CD14-positive monocyte (primary cell): Measurements from ENCODE around the gene MYLK2. TPM values are rescaled to one million over a fixed set of nuclear protein-coding genes. Genes with fewer than 3 reads are reported as not detected.
A peak's percentile ranks its signal among the peaks of the same experiment; 100 is the strongest.

Experiments
- DNase-seq, 3 donors: peaks; one replicate each; pipeline ENCODE4 v3.0.0-alpha.2; 2011 to 2022
- H2AFZ ChIP-seq: 2 replicates; pipeline ENCODE4 v1.6.0; 2012; ENCODE audit warnings: mild to moderate bottlenecking, low read depth, low read length, inconsistent platforms; ENCODE audit not compliant: insufficient read depth, poor library complexity, severe bottlenecking
- H3K27ac ChIP-seq, 2 donors: 1 replicate in 1 of 2; 2 replicates in 1 of 2; pipeline ENCODE4 v1.5.1; 2012 to 2013; ENCODE audit warnings: low read length in 2 of 2, control low read depth in 1 of 2, inconsistent platforms in 1 of 2, low read depth in 1 of 2, mild to moderate bottlenecking in 1 of 2
- H3K27me3 ChIP-seq, 2 donors: one replicate each; pipeline versions ENCODE4 v1.6.0 to v1.6.1; 2011 to 2013; ENCODE audit warnings: low read length in 2 of 2; ENCODE audit not compliant: control insufficient read depth in 2 of 2, insufficient read depth in 2 of 2
- H3K36me3 ChIP-seq, 2 donors: replicated peaks in 1 of 2; 1 replicate in 1 of 2; 2 replicates in 1 of 2; pipeline versions ENCODE4 v1.5.1 to v1.6.1; 2012 to 2013; ENCODE audit warnings: low read length in 2 of 2, control low read depth in 1 of 2, inconsistent platforms in 1 of 2, mild to moderate bottlenecking in 1 of 2; ENCODE audit not compliant: insufficient read depth in 2 of 2, control insufficient read depth in 1 of 2
- H3K4me1 ChIP-seq, 2 donors: 1 replicate in 1 of 2; 2 replicates in 1 of 2; pipeline versions ENCODE4 v1.5.1 to v1.6.1; 2012 to 2013; ENCODE audit warnings: low read length in 2 of 2, control low read depth in 1 of 2, inconsistent platforms in 1 of 2, mild to moderate bottlenecking in 1 of 2, moderate library complexity in 1 of 2; ENCODE audit not compliant: insufficient read depth in 2 of 2, control insufficient read depth in 1 of 2
- H3K4me2 ChIP-seq: replicated peaks from 2 replicates; pipeline ENCODE3; 2012; ENCODE audit warnings: low read length, moderate library complexity, mild to moderate bottlenecking; ENCODE audit not compliant: poor library complexity, severe bottlenecking; ENCODE audit errors: extremely low read depth
- H3K4me3 ChIP-seq, 3 experiments: fragments of 200-600 bp in 1 of 3; sonication (generic) in 1 of 3; replicated peaks in 1 of 3; 1 replicate in 2 of 3; 2 replicates in 1 of 3; pipeline ENCODE4 v1.5.1; 2011 to 2013; ENCODE audit warnings: low read length in 3 of 3, mild to moderate bottlenecking in 3 of 3, control low read depth in 2 of 3, low read depth in 2 of 3, inconsistent platforms in 1 of 3, moderate library complexity in 1 of 3
- H3K79me2 ChIP-seq: 2 replicates; pipeline ENCODE4 v1.6.0; 2012; ENCODE audit warnings: mild to moderate bottlenecking, control low read depth, inconsistent platforms, low read length, moderate library complexity; ENCODE audit not compliant: insufficient read depth
- H3K9ac ChIP-seq: 2 replicates; pipeline ENCODE4 v1.6.0; 2017; ENCODE audit warnings: low read length, mild to moderate bottlenecking; ENCODE audit not compliant: insufficient read depth, poor library complexity, severe bottlenecking
- H3K9me3 ChIP-seq, 2 donors: replicated peaks in 1 of 2; 1 replicate in 1 of 2; 2 replicates in 1 of 2; pipeline versions ENCODE4 v1.5.1 to v1.6.1; 2012 to 2013; ENCODE audit warnings: low read length in 2 of 2, control low read depth in 1 of 2; ENCODE audit not compliant: control insufficient read depth in 1 of 2, insufficient read depth in 1 of 2
- H4K20me1 ChIP-seq: 2 replicates; pipeline ENCODE4 v1.6.0; 2012; ENCODE audit warnings: mild to moderate bottlenecking, low read length, control low read depth, moderate library complexity; ENCODE audit not compliant: insufficient read depth
- H3K27ac Mint-ChIP-seq, 7 donors: one replicate each; pipeline ENCODE4 v1.8.0; 2020; ENCODE audit warnings: mild to moderate bottlenecking in 7 of 7, mixed read lengths in 7 of 7, moderate library complexity in 6 of 7, inconsistent platforms in 2 of 7
- H3K27me3 Mint-ChIP-seq, 3 donors: one replicate each; pipeline ENCODE4 v1.8.0; 2021 to 2022; ENCODE audit warnings: low read depth in 3 of 3, mild to moderate bottlenecking in 3 of 3, mixed read lengths in 3 of 3, moderate library complexity in 3 of 3, inconsistent platforms in 1 of 3
- H3K36me3 Mint-ChIP-seq, 2 donors: one replicate each; pipeline ENCODE4 v1.8.0; 2020; ENCODE audit warnings: mixed read lengths in 2 of 2, inconsistent platforms in 1 of 2, mild to moderate bottlenecking in 1 of 2
- H3K4me1 Mint-ChIP-seq: one replicate; pipeline ENCODE4 v1.8.0; 2020; ENCODE audit warnings: mild to moderate bottlenecking, mixed read lengths
- H3K4me3 Mint-ChIP-seq, 2 donors: one replicate each; pipeline ENCODE4 v1.8.0; 2020; ENCODE audit warnings: mild to moderate bottlenecking in 2 of 2, mixed read lengths in 2 of 2, moderate library complexity in 1 of 2
- H3K9me3 Mint-ChIP-seq, 7 donors: one replicate each; pipeline ENCODE4 v1.8.0; 2020 to 2022; ENCODE audit warnings: mixed read lengths in 7 of 7, mild to moderate bottlenecking in 6 of 7, moderate library complexity in 6 of 7, inconsistent platforms in 2 of 7
- WGBS: methylation state at CpG from one replicate; pipeline ENCODE4 v1.1.5; 2013; ENCODE audit warnings: missing lambda C conversion rate; ENCODE audit not compliant: insufficient coverage; 5-methylcytosine and 5-hydroxymethylcytosine counted together
- intact Hi-C, 2 donors: fragments of 100-400 bp; cut with micrococcal nuclease; formaldehyde crosslinking; loops; one replicate each; pipeline versions ENCODE4 v1.15.0 to v1.15.1; 2023
- polyA plus RNA-seq, 3 donors: library from polyadenylated mRNA; depleted of rRNA in 1 of 3; unstranded in 2 of 3; stranded (reverse) in 1 of 3; fragments of 300-500 nt in 2 of 3; fragments of >200 nt in 1 of 3; fragmentation: Illumina TruSeq in 2 of 3; gene quantifications; 1 replicate in 2 of 3; 2 replicates in 1 of 3; pipeline ENCODE4 v1.2.3, GENCODE V29; 2012 to 2021
- TF ChIP-seq, protein P1 (sequence below): fragments of 200-600 bp; IDR thresholded peaks from one replicate; pipeline ENCODE4 v1.8.0; 2022; ENCODE audit warnings: antibody characterized with exemption, mild to moderate bottlenecking

The MYLK2 gene
- polyA plus RNA-seq, 3 donors: not detected

GRCh38 chr20:31845300-31845863 lies 26.2 kb downstream of the MYLK2 start, which contains the start of gene FOXS1:
Gene FOXS1, minus strand, starts transcription at chr20:31845604. Its CDS starts 62 bp downstream, at chr20:31845542.
- H3K9me3 Mint-ChIP-seq: peaks cover 0 to 2% (median 0%) of the 10 kb centered on the region in 7 donors
- Histone ChIP-seq H3K9ac (no peak within 1 kb of the TSS), H3K27ac (no peak within 1 kb of the TSS), H2AFZ (no peak within 1 kb of the TSS), H3K4me3 (no peak within 1 kb of the TSS), H3K27me3 (peaks cover 0 to 21% of the 10 kb centered on the region in 2 donors), H4K20me1 (no peaks in the 10 kb centered on the region), H3K4me1 (no peaks in the 10 kb centered on the region), H3K36me3 (no peaks in the 10 kb centered on the region), H3K9me3 (no peaks in the 10 kb centered on the region), H3K79me2 (no peaks in the 10 kb centered on the region), H3K4me2 (no peak within 1 kb of the TSS)
- no peak within 1 kb of the TSS for H3K4me3 Mint-ChIP-seq
- TF ChIP-seq, protein P1, sequence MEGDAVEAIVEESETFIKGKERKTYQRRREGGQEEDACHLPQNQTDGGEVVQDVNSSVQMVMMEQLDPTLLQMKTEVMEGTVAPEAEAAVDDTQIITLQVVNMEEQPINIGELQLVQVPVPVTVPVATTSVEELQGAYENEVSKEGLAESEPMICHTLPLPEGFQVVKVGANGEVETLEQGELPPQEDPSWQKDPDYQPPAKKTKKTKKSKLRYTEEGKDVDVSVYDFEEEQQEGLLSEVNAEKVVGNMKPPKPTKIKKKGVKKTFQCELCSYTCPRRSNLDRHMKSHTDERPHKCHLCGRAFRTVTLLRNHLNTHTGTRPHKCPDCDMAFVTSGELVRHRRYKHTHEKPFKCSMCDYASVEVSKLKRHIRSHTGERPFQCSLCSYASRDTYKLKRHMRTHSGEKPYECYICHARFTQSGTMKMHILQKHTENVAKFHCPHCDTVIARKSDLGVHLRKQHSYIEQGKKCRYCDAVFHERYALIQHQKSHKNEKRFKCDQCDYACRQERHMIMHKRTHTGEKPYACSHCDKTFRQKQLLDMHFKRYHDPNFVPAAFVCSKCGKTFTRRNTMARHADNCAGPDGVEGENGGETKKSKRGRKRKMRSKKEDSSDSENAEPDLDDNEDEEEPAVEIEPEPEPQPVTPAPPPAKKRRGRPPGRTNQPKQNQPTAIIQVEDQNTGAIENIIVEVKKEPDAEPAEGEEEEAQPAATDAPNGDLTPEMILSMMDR: no peak
- H3K27me3 Mint-ChIP-seq: peaks cover 14 to 35% (median 15%) of the 10 kb centered on the region in 3 donors
- DNase-seq: no peak
- 92% methylated on average over 19 of the region's 21 CpGs for WGBS
- no peaks in the 10 kb centered on the region for H3K36me3 Mint-ChIP-seq
- intact Hi-C loops: loop anchor here in 1 of 2 donors (2.0 kb wide), 1 partner anchor 23 kb away; no protein-coding TSS in a partner anchor
- H3K27ac Mint-ChIP-seq: no peak within 1 kb of the TSS
- no peaks in the 10 kb centered on the region for H3K4me1 Mint-ChIP-seq

DNA sequence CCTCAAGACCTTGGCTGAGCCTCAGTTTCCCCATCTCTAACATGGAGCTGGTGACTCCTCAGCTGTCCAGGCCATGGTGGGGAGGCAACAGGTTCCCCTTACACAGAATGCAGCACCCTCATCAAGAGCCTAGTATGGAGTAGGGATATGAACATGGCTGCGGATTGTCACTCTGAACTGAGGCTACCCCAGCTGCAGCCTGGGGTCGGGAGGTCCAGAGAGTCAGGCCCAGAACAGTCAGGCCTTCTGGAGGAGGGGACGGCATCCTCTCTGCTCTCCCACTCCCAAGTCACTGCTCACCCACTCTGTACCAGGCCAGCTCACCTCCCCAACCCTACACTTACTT lies 27.6 kb downstream of the MYLK2 start:
- intact Hi-C loops: loop anchor here in 1 of 2 donors (1.0 kb wide), 1 partner anchor 23 kb away; no protein-coding TSS in a partner anchor
- no peaks in the 10 kb centered on the region for H3K9me3 ChIP-seq
- no peak overlapping the region for H2AFZ ChIP-seq
- no peak overlapping the region for H3K27ac ChIP-seq
- H3K27me3 Mint-ChIP-seq: peaks cover 16 to 36% (median 22%) of the 10 kb centered on the region in 3 donors
- H3K4me3 Mint-ChIP-seq: no peak overlapping the region
- H4K20me1 ChIP-seq: no peaks in the 10 kb centered on the region
- no peaks in the 10 kb centered on the region for H3K36me3 Mint-ChIP-seq
- no peaks in the 10 kb centered on the region for H3K79me2 ChIP-seq
- 20% methylated on average over 1 of the region's 3 CpGs for WGBS
- no peaks in the 10 kb centered on the region for H3K36me3 ChIP-seq
- H3K4me3 ChIP-seq: no peak overlapping the region
- no peak for DNase-seq
- no peak overlapping the region for H3K9ac ChIP-seq
- TF ChIP-seq, protein P1: peak; percentile 62
- no peaks in the 10 kb centered on the region for H3K4me1 Mint-ChIP-seq
- peaks cover 0 to 20% of the 10 kb centered on the region in 2 donors for H3K27me3 ChIP-seq
- no peak overlapping the region for H3K27ac Mint-ChIP-seq
- no peak overlapping the region for H3K4me2 ChIP-seq
- H3K9me3 Mint-ChIP-seq: peaks cover 0 to 2% (median 0%) of the 10 kb centered on the region in 7 donors
- H3K4me1 ChIP-seq: no peaks in the 10 kb centered on the region
